Vagina (tissue), 2 donors: ENCODE results near the gene ARHGAP18.

Source experiments
- CTCF ChIP-seq, 3 experiments: fragments of 450-650 bp in 2 of 3; fragments of 200-600 bp in 1 of 3; sonication (generic) in 1 of 3; IDR thresholded peaks; one replicate each; pipeline ENCODE4 v1.5.1; 2017 to 2019; ENCODE audit warnings: antibody characterized with exemption in 3 of 3, mild to moderate bottlenecking in 2 of 3, moderate library complexity in 2 of 3
- POLR2A ChIP-seq, 2 donors: fragments of 450-650 bp; IDR thresholded peaks; one replicate each; pipeline ENCODE4 v1.6.1; 2017; ENCODE audit warnings: antibody characterized with exemption in 2 of 2, mild to moderate bottlenecking in 2 of 2, moderate library complexity in 2 of 2

- TF ChIP-seq POLR2A (IDR thresholded peaks at IDR 0.05) (no peak), CTCF (IDR thresholded peaks at IDR 0.05) (no peak)
Measured at GRCh38 chr6:129648819-129649491, 61.0 kb downstream of the ARHGAP18 start.
